WTC11 (cell line): Measurements from ENCODE around the gene CNOT8. TPM values are rescaled to one million over a fixed set of nuclear protein-coding genes. Genes with fewer than 3 reads are reported as not detected.

Experiments
- ATAC-seq: fragments of 200-7000 bp; cut with Tn5 transposase; 2 replicates; pipeline ENCODE4 v1.10.0; 2021; ENCODE audit warnings: mild to moderate bottlenecking, moderate library complexity
- CTCF ChIA-PET: fragments of 300-600 bp; sonication (Branson Sonifier 250); formaldehyde crosslinking; loops from one replicate; lab custom pipeline; 2021; ENCODE audit warnings: antibody characterized with exemption; lab: Charles Lee
- POLR2A ChIA-PET: fragments of 350-600 bp; sonication (Branson Sonifier 250); formaldehyde crosslinking; loops from one replicate; lab custom pipeline; 2021; ENCODE audit warnings: antibody characterized with exemption; lab: Charles Lee
- DNase-seq: peaks from one replicate; pipeline ENCODE4 v3.0.0; 2021; ENCODE audit warnings: low spot score
- H3K27ac Mint-ChIP-seq: 2 replicates; pipeline ENCODE4 v1.8.0; 2021; ENCODE audit warnings: mixed read lengths
- H3K27me3 Mint-ChIP-seq: 2 replicates; pipeline ENCODE4 v1.8.0; 2021; ENCODE audit warnings: low read depth, mild to moderate bottlenecking, moderate library complexity, mixed read lengths
- H3K36me3 Mint-ChIP-seq: 2 replicates; pipeline ENCODE4 v1.8.0; 2021; ENCODE audit warnings: mixed read lengths
- H3K4me1 Mint-ChIP-seq: 2 replicates; pipeline ENCODE4 v1.8.0; 2022; ENCODE audit warnings: mixed read lengths
- H3K4me3 Mint-ChIP-seq: 2 replicates; pipeline ENCODE4 v1.8.0; 2021; ENCODE audit warnings: mild to moderate bottlenecking, moderate library complexity, mixed read lengths
- H3K9me3 Mint-ChIP-seq: 2 replicates; pipeline ENCODE4 v1.8.0; 2021; ENCODE audit warnings: mixed read lengths
- ATF2 ChIP-seq: sonication (generic); formaldehyde crosslinking; IDR thresholded peaks from 2 replicates; pipeline ENCODE4 v1.8.1; 2022; ENCODE audit warnings: low read depth, missing genetic modification reagents, borderline replicate concordance
- CREM ChIP-seq: sonication (generic); formaldehyde crosslinking; IDR thresholded peaks from 2 replicates; pipeline ENCODE4 v1.8.1; 2022; ENCODE audit warnings: mild to moderate bottlenecking, missing genetic modification reagents, moderate library complexity
- ELF4 ChIP-seq: sonication (generic); formaldehyde crosslinking; IDR thresholded peaks from 2 replicates; pipeline ENCODE4 v1.8.1; 2022; ENCODE audit warnings: low read depth, mild to moderate bottlenecking, moderate library complexity, missing genetic modification reagents
- EMX1 ChIP-seq: fragments of 250-450 bp; sonication (Bioruptor Pico); IDR thresholded peaks from 2 replicates; pipeline ENCODE4 v1.8.0; 2021; ENCODE audit warnings: mild to moderate bottlenecking
- FOXP1 ChIP-seq: sonication (generic); formaldehyde crosslinking; IDR thresholded peaks from 2 replicates; pipeline ENCODE4 v1.8.0; 2022; ENCODE audit warnings: missing genetic modification reagents, mild to moderate bottlenecking, moderate library complexity, borderline replicate concordance
- GABPB1 ChIP-seq: sonication (generic); formaldehyde crosslinking; IDR thresholded peaks from 2 replicates; pipeline ENCODE4 v1.8.1; 2023; ENCODE audit warnings: mild to moderate bottlenecking, missing genetic modification reagents
- GRHL2 ChIP-seq: fragments of 250-450 bp; sonication (Bioruptor Pico); IDR thresholded peaks from 2 replicates; pipeline ENCODE4 v1.8.0; 2022; ENCODE audit warnings: mild to moderate bottlenecking, moderate library complexity; ENCODE audit not compliant: insufficient replicate concordance, severe bottlenecking
- KAT7 ChIP-seq: sonication (generic); formaldehyde crosslinking; IDR thresholded peaks from 2 replicates; pipeline ENCODE4 v1.8.1; 2023; ENCODE audit warnings: missing genetic modification reagents, mild to moderate bottlenecking, borderline replicate concordance
- NR1H2 ChIP-seq: sonication (generic); formaldehyde crosslinking; IDR thresholded peaks from 2 replicates; pipeline ENCODE4 v1.9.0; 2021; ENCODE audit warnings: mild to moderate bottlenecking, moderate library complexity, missing genetic modification reagents
- RORB ChIP-seq: fragments of 250-450 bp; sonication (Bioruptor Pico); IDR thresholded peaks from 2 replicates; pipeline ENCODE4 v1.9.0; 2021; ENCODE audit warnings: mild to moderate bottlenecking
- SOX15 ChIP-seq: fragments of 250-450 bp; sonication (Bioruptor Pico); IDR thresholded peaks from 2 replicates; pipeline ENCODE4 v1.9.0; 2021; ENCODE audit warnings: mild to moderate bottlenecking
- SP1 ChIP-seq: sonication (generic); formaldehyde crosslinking; conservative IDR thresholded peaks from 2 replicates; pipeline ENCODE4 v1.8.1; 2022; ENCODE audit warnings: missing genetic modification reagents
- TEAD4 ChIP-seq: sonication (generic); formaldehyde crosslinking; IDR thresholded peaks from 2 replicates; pipeline ENCODE4 v1.8.0; 2022; ENCODE audit warnings: mild to moderate bottlenecking, missing genetic modification reagents
- ZNF121 ChIP-seq: sonication (generic); formaldehyde crosslinking; IDR thresholded peaks from 2 replicates; pipeline ENCODE4 v1.8.0; 2023; ENCODE audit warnings: missing genetic modification reagents
- ZNF416 ChIP-seq: fragments of 250-450 bp; sonication (Bioruptor Pico); IDR thresholded peaks from 2 replicates; pipeline ENCODE4 v1.9.0; 2021; ENCODE audit warnings: mild to moderate bottlenecking, inconsistent platforms
- total RNA-seq: library from RNA; stranded (reverse); gene quantifications from 3 replicates; pipeline ENCODE4 v1.2.3, GENCODE V29; 2021
- TF ChIP-seq, protein P1 (sequence below): sonication (generic); formaldehyde crosslinking; IDR thresholded peaks from 2 replicates; pipeline ENCODE4 v1.8.0; 2022; ENCODE audit warnings: mild to moderate bottlenecking, missing genetic modification reagents
- TF ChIP-seq, protein P2 (sequence below): sonication (generic); formaldehyde crosslinking; IDR thresholded peaks from 2 replicates; pipeline ENCODE4 v1.8.1; 2022; ENCODE audit warnings: mild to moderate bottlenecking, missing genetic modification reagents, moderate library complexity, borderline replicate concordance
- TF ChIP-seq, protein P3 (sequence below): fragments of 250-450 bp; sonication (Bioruptor Pico); conservative IDR thresholded peaks from 2 replicates; pipeline ENCODE4 v1.9.0; 2021; ENCODE audit warnings: mild to moderate bottlenecking
- TF ChIP-seq, protein P4 (sequence below): sonication (generic); formaldehyde crosslinking; IDR thresholded peaks from 2 replicates; pipeline ENCODE4 v1.8.0; 2023; ENCODE audit warnings: missing genetic modification reagents, mild to moderate bottlenecking, borderline replicate concordance

Gene CNOT8
- total RNA-seq, 1 experiment from 2014 or later: 58.6 TPM

DNA sequence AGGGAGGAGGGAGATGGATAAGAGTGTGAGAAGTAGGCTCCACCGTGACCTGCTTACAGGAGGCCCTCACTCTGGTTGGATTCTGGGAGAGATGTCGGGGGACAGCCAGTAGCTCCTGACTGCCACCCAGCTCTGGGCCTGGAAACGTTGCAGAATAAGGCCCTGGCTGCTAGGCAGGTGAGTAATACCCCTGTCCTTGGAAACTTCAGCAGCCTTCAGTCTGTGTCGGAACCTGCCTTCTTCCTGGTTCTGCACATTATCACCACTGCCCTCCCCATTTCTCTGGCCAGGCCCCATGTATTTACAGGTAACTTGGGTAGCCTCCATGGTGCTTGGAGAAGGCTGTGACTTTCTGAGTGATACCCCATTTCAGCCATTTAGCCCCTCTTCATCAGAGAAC, 34.8 kb upstream of the CNOT8 start:
- peaks cover 16% of the 10 kb centered on the region; the same call in 1 of the 2 replicates for H3K4me1 Mint-ChIP-seq
- H3K27me3 Mint-ChIP-seq: no peaks in the 10 kb centered on the region
- peaks cover 41% of the 10 kb centered on the region for H3K36me3 Mint-ChIP-seq
- no peak for TF ChIP-seq ATF2 (CRISPR knock-in tag)
- no peak for TF ChIP-seq SP1 (CRISPR knock-in tag)
- TF ChIP-seq EMX1 (CRISPR knock-in tag): no peak
- no peak overlapping the region for H3K4me3 Mint-ChIP-seq
- H3K9me3 Mint-ChIP-seq: no peaks in the 10 kb centered on the region
- H3K27ac Mint-ChIP-seq: peak overlapping the region; percentile 29; the same call in 1 of the 2 replicates
- ChIA-PET POLR2A (no interaction called here), CTCF (no interaction called here)
- no peak for ATAC-seq
- DNase-seq: no peak

DNA sequence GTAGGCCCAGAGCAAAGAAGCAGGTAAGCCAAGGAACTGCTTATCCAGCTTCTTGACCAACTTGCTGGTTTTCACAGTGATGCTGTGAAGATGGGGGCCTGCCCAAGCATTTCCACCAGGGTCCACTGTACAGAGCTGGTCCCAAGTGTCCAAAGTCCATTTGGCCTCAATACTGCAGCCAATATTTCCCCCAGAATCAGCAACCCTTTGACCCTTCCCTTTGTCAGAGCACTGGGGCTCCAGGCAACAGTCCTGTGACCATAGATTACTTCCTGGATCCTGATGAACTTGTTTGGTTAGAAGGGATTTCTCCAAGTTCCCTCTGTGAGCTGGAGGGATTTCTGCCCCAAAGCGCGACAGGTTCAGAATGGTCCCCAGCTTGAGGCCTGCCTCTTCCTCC, 34.4 kb upstream of the CNOT8 start:
- ChIA-PET POLR2A (no interaction called here), CTCF (no interaction called here)
- no peak overlapping the region for H3K4me3 Mint-ChIP-seq
- H3K36me3 Mint-ChIP-seq: peaks cover 37% of the 10 kb centered on the region
- H3K27ac Mint-ChIP-seq: no peak overlapping the region
- TF ChIP-seq KAT7 (CRISPR knock-in tag): no peak
- H3K4me1 Mint-ChIP-seq: peaks cover 12% of the 10 kb centered on the region; the same call in 1 of the 2 replicates
- ATAC-seq (no peak), DNase-seq (no peak)
- H3K9me3 Mint-ChIP-seq: no peaks in the 10 kb centered on the region
- H3K27me3 Mint-ChIP-seq: no peaks in the 10 kb centered on the region

DNA sequence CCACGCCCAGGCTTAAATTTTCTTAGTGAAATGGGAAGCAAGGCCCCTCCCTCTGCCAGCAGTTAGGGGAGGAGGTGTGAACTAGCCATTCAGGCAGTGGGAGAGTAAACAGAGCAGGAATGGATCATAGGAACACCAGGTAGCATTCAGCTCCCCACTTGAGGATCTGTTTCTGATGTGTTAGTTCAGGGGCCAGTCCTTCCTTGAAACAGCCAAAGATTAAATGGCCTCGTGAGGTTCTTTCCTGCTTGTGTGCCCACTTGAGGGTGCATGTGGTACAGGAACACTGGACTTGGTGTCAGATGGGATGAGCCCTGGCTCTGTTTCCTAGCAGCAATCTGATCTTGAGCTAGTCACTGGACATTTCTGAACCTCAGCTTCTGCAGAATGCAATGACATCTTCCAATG, 29.2 kb upstream of the CNOT8 start:
- TF ChIP-seq SP1 (CRISPR knock-in tag): no peak
- TF ChIP-seq KAT7 (CRISPR knock-in tag): no peak
- no peak for TF ChIP-seq ZNF416 (CRISPR knock-in tag)
- no peak for TF ChIP-seq RORB (CRISPR knock-in tag)
- TF ChIP-seq FOXP1 (CRISPR knock-in tag): no peak
- no peak for TF ChIP-seq ZNF121 (CRISPR knock-in tag)
- no peak for TF ChIP-seq TEAD4
- TF ChIP-seq GRHL2 (CRISPR knock-in tag): no peak
- no peak for TF ChIP-seq GABPB1 (CRISPR knock-in tag)
- TF ChIP-seq, protein P1, sequence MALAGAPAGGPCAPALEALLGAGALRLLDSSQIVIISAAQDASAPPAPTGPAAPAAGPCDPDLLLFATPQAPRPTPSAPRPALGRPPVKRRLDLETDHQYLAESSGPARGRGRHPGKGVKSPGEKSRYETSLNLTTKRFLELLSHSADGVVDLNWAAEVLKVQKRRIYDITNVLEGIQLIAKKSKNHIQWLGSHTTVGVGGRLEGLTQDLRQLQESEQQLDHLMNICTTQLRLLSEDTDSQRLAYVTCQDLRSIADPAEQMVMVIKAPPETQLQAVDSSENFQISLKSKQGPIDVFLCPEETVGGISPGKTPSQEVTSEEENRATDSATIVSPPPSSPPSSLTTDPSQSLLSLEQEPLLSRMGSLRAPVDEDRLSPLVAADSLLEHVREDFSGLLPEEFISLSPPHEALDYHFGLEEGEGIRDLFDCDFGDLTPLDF: no peak
- TF ChIP-seq, protein P2, sequence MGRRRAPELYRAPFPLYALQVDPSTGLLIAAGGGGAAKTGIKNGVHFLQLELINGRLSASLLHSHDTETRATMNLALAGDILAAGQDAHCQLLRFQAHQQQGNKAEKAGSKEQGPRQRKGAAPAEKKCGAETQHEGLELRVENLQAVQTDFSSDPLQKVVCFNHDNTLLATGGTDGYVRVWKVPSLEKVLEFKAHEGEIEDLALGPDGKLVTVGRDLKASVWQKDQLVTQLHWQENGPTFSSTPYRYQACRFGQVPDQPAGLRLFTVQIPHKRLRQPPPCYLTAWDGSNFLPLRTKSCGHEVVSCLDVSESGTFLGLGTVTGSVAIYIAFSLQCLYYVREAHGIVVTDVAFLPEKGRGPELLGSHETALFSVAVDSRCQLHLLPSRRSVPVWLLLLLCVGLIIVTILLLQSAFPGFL (CRISPR knock-in tag): no peak
- TF ChIP-seq SOX15: no peak
- no peak for TF ChIP-seq ELF4 (CRISPR knock-in tag)
- TF ChIP-seq NR1H2 (CRISPR knock-in tag): no peak
- TF ChIP-seq, protein P3, sequence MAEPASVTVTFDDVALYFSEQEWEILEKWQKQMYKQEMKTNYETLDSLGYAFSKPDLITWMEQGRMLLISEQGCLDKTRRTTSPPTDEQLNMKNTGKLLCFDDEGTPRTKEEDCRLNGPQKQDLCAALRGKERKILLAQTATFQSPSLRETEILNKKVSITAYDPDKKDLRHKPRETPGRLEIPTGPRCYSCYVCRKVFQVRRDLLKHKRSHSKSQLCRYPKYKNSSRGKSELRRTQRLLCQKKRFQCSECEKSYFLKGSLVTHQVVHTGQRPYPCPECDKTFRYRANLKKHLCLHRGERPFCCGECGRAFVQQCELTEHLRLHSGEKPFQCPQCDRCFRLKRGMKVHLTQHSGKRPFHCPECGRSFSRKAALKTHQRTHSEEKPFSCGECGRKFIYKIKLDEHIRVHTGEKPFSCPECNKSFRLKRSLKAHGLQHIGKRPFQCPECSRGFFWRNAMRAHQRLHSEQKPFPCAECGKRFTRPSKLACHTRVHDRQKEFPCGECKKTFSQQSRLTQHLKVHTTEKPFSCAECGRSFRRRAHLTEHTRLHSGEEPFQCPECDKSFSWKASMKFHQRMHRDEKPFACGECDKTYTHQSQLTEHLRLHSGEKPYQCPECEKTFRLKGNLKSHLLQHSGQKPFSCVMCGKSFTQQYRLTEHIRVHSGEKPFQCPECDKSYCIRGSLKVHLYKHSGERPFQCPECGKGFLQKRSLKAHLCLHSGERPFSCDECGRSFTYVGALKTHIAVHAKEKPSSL (CRISPR knock-in tag): no peak
- TF ChIP-seq, protein P4, sequence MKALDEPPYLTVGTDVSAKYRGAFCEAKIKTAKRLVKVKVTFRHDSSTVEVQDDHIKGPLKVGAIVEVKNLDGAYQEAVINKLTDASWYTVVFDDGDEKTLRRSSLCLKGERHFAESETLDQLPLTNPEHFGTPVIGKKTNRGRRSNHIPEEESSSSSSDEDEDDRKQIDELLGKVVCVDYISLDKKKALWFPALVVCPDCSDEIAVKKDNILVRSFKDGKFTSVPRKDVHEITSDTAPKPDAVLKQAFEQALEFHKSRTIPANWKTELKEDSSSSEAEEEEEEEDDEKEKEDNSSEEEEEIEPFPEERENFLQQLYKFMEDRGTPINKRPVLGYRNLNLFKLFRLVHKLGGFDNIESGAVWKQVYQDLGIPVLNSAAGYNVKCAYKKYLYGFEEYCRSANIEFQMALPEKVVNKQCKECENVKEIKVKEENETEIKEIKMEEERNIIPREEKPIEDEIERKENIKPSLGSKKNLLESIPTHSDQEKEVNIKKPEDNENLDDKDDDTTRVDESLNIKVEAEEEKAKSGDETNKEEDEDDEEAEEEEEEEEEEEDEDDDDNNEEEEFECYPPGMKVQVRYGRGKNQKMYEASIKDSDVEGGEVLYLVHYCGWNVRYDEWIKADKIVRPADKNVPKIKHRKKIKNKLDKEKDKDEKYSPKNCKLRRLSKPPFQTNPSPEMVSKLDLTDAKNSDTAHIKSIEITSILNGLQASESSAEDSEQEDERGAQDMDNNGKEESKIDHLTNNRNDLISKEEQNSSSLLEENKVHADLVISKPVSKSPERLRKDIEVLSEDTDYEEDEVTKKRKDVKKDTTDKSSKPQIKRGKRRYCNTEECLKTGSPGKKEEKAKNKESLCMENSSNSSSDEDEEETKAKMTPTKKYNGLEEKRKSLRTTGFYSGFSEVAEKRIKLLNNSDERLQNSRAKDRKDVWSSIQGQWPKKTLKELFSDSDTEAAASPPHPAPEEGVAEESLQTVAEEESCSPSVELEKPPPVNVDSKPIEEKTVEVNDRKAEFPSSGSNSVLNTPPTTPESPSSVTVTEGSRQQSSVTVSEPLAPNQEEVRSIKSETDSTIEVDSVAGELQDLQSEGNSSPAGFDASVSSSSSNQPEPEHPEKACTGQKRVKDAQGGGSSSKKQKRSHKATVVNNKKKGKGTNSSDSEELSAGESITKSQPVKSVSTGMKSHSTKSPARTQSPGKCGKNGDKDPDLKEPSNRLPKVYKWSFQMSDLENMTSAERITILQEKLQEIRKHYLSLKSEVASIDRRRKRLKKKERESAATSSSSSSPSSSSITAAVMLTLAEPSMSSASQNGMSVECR: no peak
- no peak for TF ChIP-seq CREM
- H3K36me3 Mint-ChIP-seq: peaks cover 37% of the 10 kb centered on the region
- no peak overlapping the region for H3K27ac Mint-ChIP-seq
- H3K4me3 Mint-ChIP-seq: no peak overlapping the region
- CTCF ChIA-PET: no interaction called here
- no peaks in the 10 kb centered on the region for H3K9me3 Mint-ChIP-seq
- POLR2A ChIA-PET: no interaction called here
- H3K27me3 Mint-ChIP-seq: no peaks in the 10 kb centered on the region
- no peaks in the 10 kb centered on the region for H3K4me1 Mint-ChIP-seq
- ATAC-seq (no peak), DNase-seq (no peak)
